HG03280 (cell line): Measurements from ENCODE around the gene MPZL3.

Experiments used
- ATAC-seq: cut with Tn5 transposase; IDR thresholded peaks from one replicate; pipeline ENCODE4 v1.9.1; 2021; ENCODE audit warnings: mild to moderate bottlenecking, moderate library complexity; ENCODE audit not compliant: unreplicated experiment

The MPZL3 gene

GRCh38 chr11:118251858-118252652 is at the start of gene MPZL3:
Gene MPZL3, minus strand, starts transcription at chr11:118252365. Its CDS starts 71 bp downstream, at chr11:118252294.
- ATAC-seq, result peak; percentile 84

- ATAC-seq, result no peak
These were observed 49.5 kb upstream of the MPZL3 start for GRCh38 chr11:118301600-118302195.

GRCh38 chr11:118295815-118296454 is 43.8 kb upstream of the MPZL3 start:
- no peak for ATAC-seq

GRCh38 chr11:118295199-118295598 is 43.0 kb upstream of the MPZL3 start:
- no peak for ATAC-seq

GRCh38 chr11:118294053-118294452 is 41.9 kb upstream of the MPZL3 start:
- ATAC-seq, result no peak

GRCh38 chr11:118291477-118292135 is 39.4 kb upstream of the MPZL3 start:
- no peak for ATAC-seq

- no peak for ATAC-seq
These were observed 38.8 kb upstream of the MPZL3 start for GRCh38 chr11:118290923-118291322.

GRCh38 chr11:118289401-118289800 is 37.2 kb upstream of the MPZL3 start:
- no peak for ATAC-seq

GRCh38 chr11:118287006-118287405 is 34.8 kb upstream of the MPZL3 start:
- no peak for ATAC-seq

GRCh38 chr11:118286545-118286944 is 34.4 kb upstream of the MPZL3 start:
- no peak for ATAC-seq

GRCh38 chr11:118283756-118284350 is 31.7 kb upstream of the MPZL3 start:
- ATAC-seq, result no peak

- no peak for ATAC-seq
These were observed 31.0 kb upstream of the MPZL3 start for GRCh38 chr11:118283037-118283636.

- no peak for ATAC-seq
These were observed 30.4 kb upstream of the MPZL3 start for GRCh38 chr11:118282606-118283005.

GRCh38 chr11:118281284-118281683 is 29.1 kb upstream of the MPZL3 start:
- ATAC-seq, result no peak

GRCh38 chr11:118277312-118277711 is 25.1 kb upstream of the MPZL3 start:
- no peak for ATAC-seq

- no peak for ATAC-seq
These were observed 24.3 kb upstream of the MPZL3 start for GRCh38 chr11:118276422-118276821.

GRCh38 chr11:118275176-118275575 is 23.0 kb upstream of the MPZL3 start:
- ATAC-seq, result no peak

- no peak for ATAC-seq
These were observed 22.0 kb upstream of the MPZL3 start for GRCh38 chr11:118274186-118274585.

GRCh38 chr11:118272001-118272400 is 19.8 kb upstream of the MPZL3 start:
- no peak for ATAC-seq

GRCh38 chr11:118267486-118267885 is 15.3 kb upstream of the MPZL3 start:
- no peak for ATAC-seq

GRCh38 chr11:118265954-118266353 is 13.8 kb upstream of the MPZL3 start:
- ATAC-seq, result no peak
